Hematopoietic multipotent progenitor cell treated with erythropoietin and hydrocortisone succinate and interleukin-3 and kit ligand, for 4 days (in vitro differentiated cells): ENCODE results near the gene URI1.

Source experiments
- DNase-seq: peaks from one replicate; pipeline ENCODE4 v3.0.0-alpha.2; 2015

The URI1 gene

DNA sequence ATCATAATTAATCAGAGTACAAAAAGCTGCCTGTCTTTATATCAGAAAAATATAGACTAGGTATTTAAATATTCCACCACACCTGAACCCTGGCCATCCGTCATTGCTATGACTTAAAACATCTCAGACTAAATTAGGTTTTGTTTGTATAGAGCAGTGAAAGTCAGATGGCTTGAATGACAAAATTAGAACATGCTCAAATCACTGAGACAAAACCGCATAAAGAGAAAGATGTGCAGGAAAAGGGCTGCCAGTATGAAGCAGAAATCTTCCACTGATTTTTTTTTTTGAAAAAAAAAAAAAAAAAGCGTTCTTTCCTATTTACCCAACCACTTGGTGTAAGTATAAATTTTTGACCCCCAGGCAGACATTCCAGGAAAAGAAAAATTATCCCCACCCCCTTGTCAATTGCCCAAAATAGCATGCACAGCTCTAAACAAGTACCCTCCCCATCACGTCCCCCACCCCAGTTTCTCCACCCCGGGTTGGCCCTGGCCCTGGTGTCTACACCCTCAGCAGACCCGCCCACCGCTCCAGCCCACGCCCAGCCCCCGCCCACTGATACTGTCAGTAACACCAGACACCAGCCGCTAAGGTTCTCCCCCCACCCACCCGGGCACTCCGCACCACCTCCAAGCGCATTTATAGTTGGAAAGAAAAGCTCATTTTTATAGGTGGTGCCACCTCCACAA, 118.6 kb downstream of the URI1 start:
- DNase-seq: no peak

DNA sequence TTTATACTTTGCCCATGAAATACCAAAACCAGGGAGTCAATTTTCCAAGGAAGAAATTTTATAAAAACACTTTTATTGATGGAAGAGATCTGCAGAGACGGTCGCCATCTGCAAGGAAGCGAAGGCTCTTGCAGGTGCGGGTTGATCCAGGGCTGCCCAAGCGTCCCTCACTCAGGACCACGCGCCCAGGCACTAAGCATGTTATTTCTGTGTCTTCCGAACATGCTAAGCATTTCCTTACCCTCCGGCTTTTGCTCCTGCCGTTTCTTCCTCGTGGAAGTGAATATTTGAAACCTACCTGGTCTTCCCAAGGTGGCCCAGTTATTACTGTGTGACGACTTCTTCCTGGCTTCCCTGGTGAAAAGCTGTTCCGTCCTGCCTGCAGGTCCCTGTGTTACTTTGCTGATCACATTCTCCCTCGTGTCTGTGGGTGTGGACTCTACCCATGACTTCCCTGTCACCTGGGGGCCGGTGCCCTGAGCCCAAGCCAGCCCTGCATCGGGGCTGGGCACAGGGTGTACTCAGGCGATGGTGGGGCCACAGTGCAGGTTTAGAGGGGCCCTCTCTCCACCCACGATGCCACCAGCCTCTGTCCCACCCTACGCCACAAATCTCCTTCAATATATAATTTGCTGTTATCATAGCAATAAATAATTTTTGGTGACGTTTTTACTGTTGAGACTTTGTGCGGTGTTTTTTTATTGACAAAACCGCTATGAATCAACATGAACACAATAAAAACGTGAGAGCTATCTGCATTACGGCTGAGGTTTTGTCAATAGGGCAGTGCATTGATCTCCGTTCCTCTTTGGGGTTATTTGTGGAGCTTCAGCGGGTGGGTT, 119.4 kb downstream of the URI1 start:
- no peak for DNase-seq

DNA sequence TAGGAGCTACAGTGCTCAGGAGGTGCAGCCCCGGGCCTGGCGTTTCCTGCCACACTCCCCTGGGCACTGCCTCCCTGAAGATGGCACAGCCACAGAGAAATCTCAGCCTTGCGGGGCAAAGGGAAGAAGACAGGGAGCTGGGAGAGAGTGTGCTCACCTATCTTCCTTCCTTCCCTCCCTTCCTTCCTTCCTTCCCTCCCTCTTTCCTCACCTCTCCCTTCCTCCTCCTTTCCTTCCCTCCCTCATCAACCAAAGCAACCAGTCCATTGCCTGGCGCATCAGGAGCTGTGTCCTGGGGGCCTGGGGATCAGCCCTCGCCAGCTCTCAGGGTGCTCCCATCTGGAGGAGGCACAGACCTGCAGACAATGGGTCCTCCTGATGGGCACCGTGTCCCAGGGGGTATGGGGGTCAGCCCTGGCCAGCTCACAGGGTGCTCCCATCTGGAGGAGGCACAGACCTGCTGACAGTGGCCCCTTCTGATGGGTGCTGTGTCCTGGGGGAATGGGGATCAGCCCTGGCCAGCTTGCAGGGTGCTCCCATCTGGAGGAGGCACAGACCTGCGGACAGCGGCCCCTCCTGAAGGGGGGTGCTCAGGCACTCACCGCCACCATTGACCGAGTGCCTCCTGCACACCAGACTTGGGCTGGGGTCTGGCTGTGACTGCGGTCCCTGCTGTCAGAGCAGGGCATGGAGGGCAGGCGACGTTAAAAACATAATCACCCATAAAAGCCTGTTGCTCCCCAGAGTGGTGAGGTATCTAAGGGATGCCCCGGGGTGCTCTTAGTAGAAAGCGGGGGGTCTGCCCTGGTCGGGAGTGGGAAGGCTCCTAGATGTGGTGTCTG, 120.2 kb downstream of the URI1 start:
- no peak for DNase-seq

DNA sequence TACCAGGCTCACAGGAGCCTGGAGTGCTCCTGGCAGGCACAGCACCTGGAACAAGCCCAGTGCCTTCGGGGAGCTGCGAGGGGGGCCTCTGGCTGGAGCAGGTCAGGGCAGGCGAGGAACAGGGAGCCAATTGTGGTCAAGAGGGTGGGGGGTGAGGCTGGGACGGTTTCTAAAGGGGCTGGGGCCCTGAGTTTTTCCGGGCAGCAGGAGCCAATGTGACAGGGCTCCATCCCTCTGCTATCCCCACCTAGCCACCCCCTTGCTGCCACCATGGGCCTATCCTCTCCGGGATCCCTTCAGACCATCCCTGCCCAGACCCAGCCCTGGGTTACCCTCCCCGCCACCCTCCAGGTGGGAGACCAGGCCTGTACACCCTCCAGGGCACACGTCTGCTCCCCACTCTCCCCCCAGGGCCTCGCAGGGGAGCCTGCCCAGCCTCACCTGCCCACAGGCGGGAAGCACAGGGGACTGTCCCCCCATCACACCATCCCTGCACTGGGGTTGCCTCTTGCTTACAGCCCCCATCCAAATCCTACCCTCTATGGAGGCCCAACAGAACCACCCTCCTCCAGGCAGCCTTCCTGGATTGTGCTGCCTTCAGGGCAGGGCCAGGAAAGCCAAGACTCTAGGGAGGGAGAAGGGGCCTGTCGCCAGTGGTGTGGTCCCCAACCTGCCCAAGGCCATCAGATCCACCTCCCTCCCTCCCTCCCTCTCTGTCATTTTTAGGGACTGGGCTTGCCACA, 121.0 kb downstream of the URI1 start:
- DNase-seq: no peak

DNA sequence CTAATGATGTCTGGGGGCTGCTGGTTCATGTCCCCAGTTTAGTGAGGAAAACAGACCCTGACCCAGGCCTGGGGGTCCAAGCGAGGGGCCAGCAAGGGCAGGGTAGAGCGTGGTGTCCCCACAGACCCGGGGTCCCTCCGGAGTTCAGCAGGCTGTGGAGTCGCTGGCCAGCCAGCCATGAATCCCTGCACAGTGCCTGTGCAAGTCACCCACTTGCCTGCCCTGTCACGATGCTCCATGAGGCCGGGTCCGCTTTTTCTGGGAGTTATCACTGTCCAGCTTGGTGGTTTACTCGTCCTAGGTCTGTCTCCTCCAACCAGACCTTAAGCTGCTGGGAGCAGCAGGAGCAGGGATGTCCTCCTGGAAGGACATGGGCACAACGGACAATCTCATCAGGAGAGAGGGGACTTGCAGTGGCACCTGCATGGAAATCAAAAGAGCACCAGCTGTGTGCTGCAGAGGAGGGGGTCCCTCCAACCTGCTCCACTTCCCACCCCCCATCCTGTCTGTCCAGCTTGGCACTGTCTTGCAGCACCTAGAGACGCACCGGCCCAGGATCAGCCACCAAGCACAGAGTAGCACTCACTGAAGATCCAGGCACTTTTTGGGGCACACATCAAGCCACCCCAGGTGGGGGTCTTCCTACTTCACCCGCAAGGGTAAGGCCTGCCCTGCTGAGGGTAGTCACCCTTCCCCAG, 121.8 kb downstream of the URI1 start:
- DNase-seq: no peak

DNA sequence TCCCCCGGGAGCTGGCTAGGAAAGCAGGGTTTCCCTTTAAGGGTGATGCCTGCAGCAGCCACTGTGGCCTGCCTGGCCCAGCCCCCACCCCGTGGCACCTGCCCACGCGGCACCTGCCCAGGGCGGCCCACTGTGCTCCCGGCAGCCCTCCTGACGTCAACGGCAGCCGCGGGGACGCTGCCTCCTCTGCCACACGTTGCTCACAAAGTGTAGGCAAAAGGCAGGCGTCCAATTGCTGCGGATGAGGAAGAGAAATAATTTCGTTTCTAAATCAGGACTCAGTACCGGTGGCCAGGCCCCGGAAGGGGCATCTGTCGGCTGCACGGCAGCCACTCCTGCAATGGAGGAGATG, 122.3 kb downstream of the URI1 start:
- no peak for DNase-seq

DNA sequence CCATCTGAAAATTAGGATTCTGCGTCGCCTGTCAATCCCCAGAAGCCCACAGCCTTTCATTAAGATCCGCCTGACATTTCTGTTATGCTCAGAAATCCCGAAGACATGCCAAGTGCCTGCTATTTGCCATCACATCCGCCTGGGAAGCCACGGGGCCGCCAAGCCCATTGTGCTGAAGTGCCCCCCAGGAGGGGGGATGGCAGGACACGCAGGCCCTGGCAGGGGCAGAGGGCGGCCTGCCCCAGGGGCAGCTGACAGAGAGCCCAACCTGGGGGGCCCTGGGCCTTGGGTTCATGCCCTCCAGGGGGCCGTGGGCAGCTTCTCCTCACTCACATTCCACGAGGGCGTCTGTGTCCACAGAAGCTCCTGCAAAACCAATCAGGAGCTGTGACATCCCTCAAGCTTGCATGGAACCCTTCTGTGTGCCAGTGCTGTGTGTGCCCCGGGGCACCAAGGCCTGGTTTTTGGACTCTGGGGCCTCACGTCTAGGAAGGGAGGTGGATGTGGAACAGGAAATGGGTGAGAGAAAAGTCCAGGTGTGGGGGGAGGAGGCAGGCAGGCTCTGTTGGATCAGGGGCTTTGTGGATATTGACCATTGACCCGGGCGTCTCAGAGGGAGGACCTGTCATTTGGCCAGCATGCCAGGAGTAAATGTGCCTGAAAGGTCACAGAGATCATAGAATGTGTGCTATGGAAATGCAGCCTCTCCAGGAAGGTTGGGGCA, 122.9 kb downstream of the URI1 start:
- no peak for DNase-seq

DNA sequence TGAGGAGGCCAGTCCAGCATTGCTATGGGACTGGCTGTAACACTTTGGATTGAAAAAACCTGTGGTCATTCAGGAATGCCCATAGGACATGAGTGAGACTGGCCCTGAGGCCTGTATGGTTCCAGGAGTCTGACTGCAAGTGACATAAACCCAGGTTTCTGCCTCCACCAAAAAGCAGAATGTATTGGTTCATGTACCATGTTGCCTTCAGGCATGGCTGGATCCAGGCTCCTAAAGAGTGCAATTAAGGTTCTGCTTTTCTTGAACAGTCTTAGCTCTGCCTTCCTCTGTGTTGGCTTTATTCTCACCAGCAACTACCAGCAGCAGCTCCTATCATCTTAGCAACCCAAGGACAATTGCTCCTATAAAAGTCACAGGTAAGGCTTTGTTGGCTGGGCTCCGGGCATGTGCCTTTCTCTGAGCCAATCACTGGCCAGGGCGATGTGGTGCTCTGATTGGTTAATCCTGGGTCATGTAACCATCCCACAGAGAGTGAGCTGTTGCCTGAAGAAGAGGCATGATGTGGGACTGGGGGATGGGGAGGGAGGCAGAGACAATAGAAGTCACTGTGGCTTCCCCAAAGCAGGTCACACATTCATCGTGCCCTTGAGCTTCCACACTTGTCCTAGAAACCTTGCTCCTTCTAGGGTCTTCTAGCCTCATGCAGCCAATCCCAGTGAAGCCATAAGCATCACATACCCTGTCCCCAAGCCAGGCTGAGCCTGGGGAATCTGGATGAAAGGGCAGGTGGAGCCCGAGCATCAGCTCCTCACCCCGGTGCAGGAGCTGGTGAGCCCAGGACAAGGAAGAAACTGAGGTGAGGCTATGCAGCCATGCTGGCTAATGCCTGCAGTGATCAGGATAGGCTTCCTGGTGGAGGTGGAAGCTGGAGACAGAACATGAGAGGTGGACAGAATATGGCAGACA, 123.9 kb downstream of the URI1 start:
- no peak for DNase-seq
